Measurements from ENCODE around the gene FBH1. TPM values are rescaled to one million over a fixed set of nuclear protein-coding genes. Genes with fewer than 3 reads are reported as not detected.

The FBH1 gene
- total and polyA plus RNA-seq, 9 of the 15 experiments (the other 6 are each of a cell fraction or from before 2014, with no cell fraction given): 13.4 to 108 (median 77.8) TPM

- TF ChIP-seq DMBX1 (CRISPR knock-in tag; IDR thresholded peaks at IDR 0.05; ENCODE audit: borderline replicate concordance) (peak; percentile 39; the same call in 1 of the 2 replicates), ZNF75A (CRISPR knock-in tag; IDR thresholded peaks at IDR 0.05) (no peak), ETS1 (conservative IDR thresholded peaks at IDR 0.05; ENCODE audit: control insufficient read depth, low read depth, low read length) (no peak), MAX (CRISPR knock-in tag; IDR thresholded peaks at IDR 0.05) (0 out of 2 replicates have a peak, but pooled peaks have one; percentile 22), ZNF655 (CRISPR knock-in tag; IDR thresholded peaks at IDR 0.05) (no peak), E2F6 (IDR thresholded peaks at IDR 0.05; ENCODE audit: borderline replicate concordance in 1 of 2, extremely low read depth in 1 of 2, insufficient read depth in 1 of 2, insufficient read length in 1 of 2, low read depth in 1 of 2, low read length in 1 of 2, poor library complexity in 1 of 2, severe bottlenecking in 1 of 2) (no peak), PTRF (tag; IDR thresholded peaks at IDR 0.05) (no peak), ZNF175 (CRISPR knock-in tag; IDR thresholded peaks at IDR 0.05; ENCODE audit: low read depth) (no peak), CXXC5 (CRISPR knock-in tag; IDR thresholded peaks at IDR 0.05) (peak; percentile 24; the same call in 1 of the 2 replicates), ZBTB11 (CRISPR knock-in tag; IDR thresholded peaks at IDR 0.05) (no peak), SMARCA4 (IDR thresholded peaks at IDR 0.05) (peak; percentile 85), ZNF76 (CRISPR knock-in tag; IDR thresholded peaks at IDR 0.05; ENCODE audit: borderline replicate concordance) (no peak), ZNF140 (CRISPR knock-in tag; IDR thresholded peaks at IDR 0.05) (no peak), ZEB2 (IDR thresholded peaks at IDR 0.05) (peak; percentile 72; the same call in 1 of the 2 replicates), ZNF830 (CRISPR knock-in tag; IDR thresholded peaks at IDR 0.05) (no peak), FOS (IDR thresholded peaks at IDR 0.05; ENCODE audit: extremely low read depth, insufficient read length) (peak; percentile 13), PATZ1 (CRISPR knock-in tag; IDR thresholded peaks at IDR 0.05; ENCODE audit: borderline replicate concordance) (no peak)
Observed at GRCh38 chr10:5971315-5971832, 81.3 kb downstream of the FBH1 start (continued).

All from K562 (cell line).